H9 (cell line): ENCODE data around the gene MAD1L1. TPM values are rescaled to one million over a fixed set of nuclear protein-coding genes. Genes with fewer than 3 reads are reported as not detected.

Experiments
- DNase-seq: peaks from one replicate; pipeline ENCODE4 v3.0.0-alpha.2; 2017
- H2AFZ ChIP-seq: one replicate; pipeline ENCODE4 v1.6.1; 2013; ENCODE audit warnings: mild to moderate bottlenecking, low read length, control low read depth, moderate library complexity
- H2AK5ac ChIP-seq: 2 replicates; pipeline ENCODE4 v1.6.1; 2013; ENCODE audit warnings: low read length, control low read depth, mixed read lengths; ENCODE audit not compliant: insufficient read length
- H2BK120ac ChIP-seq: one replicate; pipeline ENCODE4 v1.6.1; 2013; ENCODE audit warnings: low read depth, mild to moderate bottlenecking, low read length, control low read depth, inconsistent platforms; ENCODE audit not compliant: poor library complexity, severe bottlenecking
- H2BK12ac ChIP-seq: 2 replicates; pipeline ENCODE4 v1.6.1; 2013; ENCODE audit warnings: low read length, control low read depth, mixed read lengths, low read depth; ENCODE audit not compliant: insufficient read length
- H2BK15ac ChIP-seq: 2 replicates; pipeline ENCODE4 v1.6.1; 2013; ENCODE audit warnings: low read depth, low read length, control low read depth
- H2BK20ac ChIP-seq: one replicate; pipeline ENCODE4 v1.6.1; 2013; ENCODE audit warnings: low read depth, mild to moderate bottlenecking, low read length, control low read depth, inconsistent platforms; ENCODE audit not compliant: poor library complexity, severe bottlenecking
- H2BK5ac ChIP-seq: 2 replicates; pipeline ENCODE4 v1.6.1; 2013; ENCODE audit warnings: low read length, control low read depth, mixed read lengths; ENCODE audit not compliant: insufficient read length
- H3K14ac ChIP-seq: 2 replicates; pipeline ENCODE4 v1.6.1; 2013; ENCODE audit warnings: low read length, control low read depth; ENCODE audit not compliant: insufficient read depth
- H3K18ac ChIP-seq: 2 replicates; pipeline ENCODE4 v1.6.1; 2013; ENCODE audit warnings: low read depth, mild to moderate bottlenecking, mixed read lengths, low read length, control low read depth; ENCODE audit not compliant: insufficient read length
- H3K23ac ChIP-seq: 2 replicates; pipeline ENCODE4 v1.6.1; 2013; ENCODE audit warnings: low read length, control low read depth, mixed read lengths, low read depth; ENCODE audit not compliant: insufficient read length
- H3K23me2 ChIP-seq: 2 replicates; pipeline ENCODE4 v1.6.1; 2013; ENCODE audit warnings: low read depth, mild to moderate bottlenecking, mixed read lengths, low read length, control low read depth; ENCODE audit not compliant: insufficient read length, poor library complexity, severe bottlenecking
- H3K27ac ChIP-seq: 2 replicates; pipeline ENCODE4 v1.5.1; 2013; ENCODE audit warnings: low read length, control low read depth, mixed read lengths, low read depth; ENCODE audit not compliant: insufficient read length
- H3K27me3 ChIP-seq: 2 replicates; pipeline ENCODE4 v1.6.1; 2013; ENCODE audit warnings: low read length, control low read depth, inconsistent platforms; ENCODE audit not compliant: insufficient read depth
- H3K4ac ChIP-seq: 2 replicates; pipeline ENCODE4 v1.6.1; 2013; ENCODE audit warnings: low read depth, mild to moderate bottlenecking, control low read depth, inconsistent platforms, low read length, moderate library complexity
- H3K4me1 ChIP-seq: 2 replicates; pipeline ENCODE4 v1.6.1; 2013; ENCODE audit warnings: low read length, control low read depth, inconsistent platforms; ENCODE audit not compliant: insufficient read depth
- H3K4me2 ChIP-seq: 2 replicates; pipeline ENCODE4 v1.6.1; 2013; ENCODE audit warnings: low read length, control low read depth, mixed read lengths; ENCODE audit not compliant: insufficient read length, insufficient read depth
- H3K56ac ChIP-seq: 2 replicates; pipeline ENCODE4 v1.6.1; 2013; ENCODE audit warnings: low read depth, mild to moderate bottlenecking, mixed read lengths, low read length, control low read depth; ENCODE audit not compliant: insufficient read length
- H3K79me1 ChIP-seq: 2 replicates; pipeline ENCODE4 v1.6.1; 2013; ENCODE audit warnings: low read depth, mild to moderate bottlenecking, moderate library complexity, low read length, control low read depth, inconsistent platforms; ENCODE audit not compliant: insufficient read depth, poor library complexity, severe bottlenecking
- H3K79me2 ChIP-seq: 2 replicates; pipeline ENCODE4 v1.6.1; 2013; ENCODE audit warnings: low read length, control low read depth, inconsistent platforms; ENCODE audit not compliant: insufficient read depth
- H3K9ac ChIP-seq: 2 replicates; pipeline ENCODE4 v1.6.1; 2013; ENCODE audit warnings: low read length, control low read depth, mixed read lengths; ENCODE audit not compliant: insufficient read length; ENCODE audit errors: extremely low read depth
- H3K9me3 ChIP-seq: one replicate; pipeline ENCODE4 v1.6.1; 2013; ENCODE audit warnings: low read depth, low read length, inconsistent platforms; ENCODE audit not compliant: control insufficient read depth
- H3T11ph ChIP-seq: one replicate; pipeline ENCODE4 v1.6.1; 2013; ENCODE audit warnings: mild to moderate bottlenecking, low read length, control low read depth, inconsistent platforms
- H4K20me1 ChIP-seq: one replicate; pipeline ENCODE4 v1.6.1; 2013; ENCODE audit not compliant: control insufficient read depth, insufficient read length, insufficient read depth
- H4K5ac ChIP-seq: 2 replicates; pipeline ENCODE4 v1.6.1; 2013; ENCODE audit warnings: low read depth, mild to moderate bottlenecking, mixed read lengths, low read length, control low read depth; ENCODE audit not compliant: insufficient read length
- H4K8ac ChIP-seq: replicated peaks from 2 replicates; pipeline ENCODE4 v1.6.1; 2013; ENCODE audit warnings: low read length, control low read depth, mixed read lengths, low read depth; ENCODE audit not compliant: insufficient read length
- H4K91ac ChIP-seq: 2 replicates; pipeline ENCODE4 v1.6.1; 2013; ENCODE audit warnings: low read depth, mild to moderate bottlenecking, moderate library complexity, mixed read lengths, low read length, control low read depth; ENCODE audit not compliant: insufficient read length
- H3K27ac Mint-ChIP-seq, 3 experiments: 2 replicates in 2 of 3; 3 replicates in 1 of 3; pipeline ENCODE4 v1.8.0; 2020 to 2021; ENCODE audit warnings: mixed read lengths in 3 of 3, mild to moderate bottlenecking in 1 of 3, moderate library complexity in 1 of 3
- H3K27me3 Mint-ChIP-seq: 2 replicates; pipeline ENCODE4 v1.8.0; 2021; ENCODE audit warnings: low read depth, mild to moderate bottlenecking, moderate library complexity, mixed read lengths
- H3K36me3 Mint-ChIP-seq, 3 experiments: 2 replicates in 2 of 3; 3 replicates in 1 of 3; pipeline ENCODE4 v1.8.0; 2020 to 2021; ENCODE audit warnings: low read depth in 3 of 3, mixed read lengths in 3 of 3; ENCODE audit not compliant: insufficient read depth in 1 of 3
- H3K4me1 Mint-ChIP-seq, 2 experiments: 2 replicates each; pipeline ENCODE4 v1.8.0; 2020; ENCODE audit warnings: mixed read lengths in 2 of 2
- H3K4me3 Mint-ChIP-seq, 2 experiments: 2 replicates in 1 of 2; 3 replicates in 1 of 2; pipeline ENCODE4 v1.8.0; 2020 to 2021; ENCODE audit warnings: mild to moderate bottlenecking in 2 of 2, mixed read lengths in 2 of 2, moderate library complexity in 1 of 2
- H3K9me3 Mint-ChIP-seq, 2 experiments: 2 replicates in 1 of 2; 3 replicates in 1 of 2; pipeline ENCODE4 v1.8.0; 2020; ENCODE audit warnings: mild to moderate bottlenecking in 2 of 2, mixed read lengths in 2 of 2, moderate library complexity in 1 of 2
- WGBS: extraction: QIAGEN DNeasy Blood & Tissue Kit; methylation state at CpG from one replicate; pipeline ENCODE4 v1.1.7; 2013; ENCODE audit warnings: missing lambda C conversion rate, low lambda C conversion rate, mixed read lengths; ENCODE audit not compliant: insufficient read length; ENCODE audit errors: extremely low coverage; 5-methylcytosine and 5-hydroxymethylcytosine counted together
- total RNA-seq: library from RNA; stranded (reverse); gene quantifications from 2 replicates; pipeline ENCODE4 v1.2.1, GENCODE V29; 2021
- TF ChIP-seq, protein P1 (sequence below): fragments of 200-600 bp; sonication (generic); conservative IDR thresholded peaks from 3 replicates; pipeline ENCODE4 v1.8.0; 2021; ENCODE audit warnings: antibody characterized with exemption, mild to moderate bottlenecking

MAD1L1 gene
- total RNA-seq, 1 experiment from 2014 or later, result 39.0 TPM

GRCh38 chr7:1993776-1994740 lies 238.7 kb downstream of the MAD1L1 start:
- no peak overlapping the region for H2BK5ac ChIP-seq
- H3K79me2 ChIP-seq, result no peaks in the 10 kb centered on the region
- Mint-ChIP-seq H3K9me3 (no peaks in the 10 kb centered on the region), H3K4me3 (no peak overlapping the region), H3K27ac (peak overlapping the region; percentile 0 to 60 (median 57); a peak in 3 of 7 replicates), H3K4me1 (peaks cover 9 to 18% of the 10 kb centered on the region in 2 experiments), H3K27me3 (no peaks in the 10 kb centered on the region; the same call in 1 of the 2 replicates), H3K36me3 (peaks cover 0 to 2% (median 0%) of the 10 kb centered on the region in 3 experiments; a peak in 1 of 7 replicates)
- no peak for DNase-seq
- no peak overlapping the region for H2BK15ac ChIP-seq
- H4K8ac ChIP-seq, result no peak overlapping the region
- no peaks in the 10 kb centered on the region for H3K23me2 ChIP-seq
- H3K27me3 ChIP-seq, result no peaks in the 10 kb centered on the region
- no peak overlapping the region for H3K27ac ChIP-seq
- no peak overlapping the region for H2BK120ac ChIP-seq
- WGBS, result no CpG with 5 or more reads among the region's 27 CpGs
- no peaks in the 10 kb centered on the region for H3K9me3 ChIP-seq
- H4K20me1 ChIP-seq, result no peaks in the 10 kb centered on the region
- H2AK5ac ChIP-seq, result no peak overlapping the region
- no peaks in the 10 kb centered on the region for H3K4me1 ChIP-seq
- H3K4ac ChIP-seq, result no peak overlapping the region
- no peak overlapping the region for H2BK12ac ChIP-seq
- no peak overlapping the region for H2BK20ac ChIP-seq
- no peaks in the 10 kb centered on the region for H3K79me1 ChIP-seq
- H3K4me2 ChIP-seq, result no peak overlapping the region
- H4K5ac ChIP-seq, result no peak overlapping the region
- no peak overlapping the region for H3K23ac ChIP-seq
- no peak overlapping the region for H3K18ac ChIP-seq
- H3T11ph ChIP-seq, result no peak overlapping the region
- no peak overlapping the region for H3K14ac ChIP-seq
- H3K9ac ChIP-seq, result no peak overlapping the region
- TF ChIP-seq, protein P1, sequence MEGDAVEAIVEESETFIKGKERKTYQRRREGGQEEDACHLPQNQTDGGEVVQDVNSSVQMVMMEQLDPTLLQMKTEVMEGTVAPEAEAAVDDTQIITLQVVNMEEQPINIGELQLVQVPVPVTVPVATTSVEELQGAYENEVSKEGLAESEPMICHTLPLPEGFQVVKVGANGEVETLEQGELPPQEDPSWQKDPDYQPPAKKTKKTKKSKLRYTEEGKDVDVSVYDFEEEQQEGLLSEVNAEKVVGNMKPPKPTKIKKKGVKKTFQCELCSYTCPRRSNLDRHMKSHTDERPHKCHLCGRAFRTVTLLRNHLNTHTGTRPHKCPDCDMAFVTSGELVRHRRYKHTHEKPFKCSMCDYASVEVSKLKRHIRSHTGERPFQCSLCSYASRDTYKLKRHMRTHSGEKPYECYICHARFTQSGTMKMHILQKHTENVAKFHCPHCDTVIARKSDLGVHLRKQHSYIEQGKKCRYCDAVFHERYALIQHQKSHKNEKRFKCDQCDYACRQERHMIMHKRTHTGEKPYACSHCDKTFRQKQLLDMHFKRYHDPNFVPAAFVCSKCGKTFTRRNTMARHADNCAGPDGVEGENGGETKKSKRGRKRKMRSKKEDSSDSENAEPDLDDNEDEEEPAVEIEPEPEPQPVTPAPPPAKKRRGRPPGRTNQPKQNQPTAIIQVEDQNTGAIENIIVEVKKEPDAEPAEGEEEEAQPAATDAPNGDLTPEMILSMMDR, result no peak
- H2AFZ ChIP-seq, result no peak overlapping the region
- no peak overlapping the region for H3K56ac ChIP-seq
- no peak overlapping the region for H4K91ac ChIP-seq
